Astrocyte of the hippocampus (primary cell): ENCODE results near the gene CRYBG2.

Experiments
- DNase-seq: peaks from one replicate; pipeline ENCODE4 v3.0.0; 2011; ENCODE audit warnings: low read depth, low spot score

CRYBG2 gene

DNA sequence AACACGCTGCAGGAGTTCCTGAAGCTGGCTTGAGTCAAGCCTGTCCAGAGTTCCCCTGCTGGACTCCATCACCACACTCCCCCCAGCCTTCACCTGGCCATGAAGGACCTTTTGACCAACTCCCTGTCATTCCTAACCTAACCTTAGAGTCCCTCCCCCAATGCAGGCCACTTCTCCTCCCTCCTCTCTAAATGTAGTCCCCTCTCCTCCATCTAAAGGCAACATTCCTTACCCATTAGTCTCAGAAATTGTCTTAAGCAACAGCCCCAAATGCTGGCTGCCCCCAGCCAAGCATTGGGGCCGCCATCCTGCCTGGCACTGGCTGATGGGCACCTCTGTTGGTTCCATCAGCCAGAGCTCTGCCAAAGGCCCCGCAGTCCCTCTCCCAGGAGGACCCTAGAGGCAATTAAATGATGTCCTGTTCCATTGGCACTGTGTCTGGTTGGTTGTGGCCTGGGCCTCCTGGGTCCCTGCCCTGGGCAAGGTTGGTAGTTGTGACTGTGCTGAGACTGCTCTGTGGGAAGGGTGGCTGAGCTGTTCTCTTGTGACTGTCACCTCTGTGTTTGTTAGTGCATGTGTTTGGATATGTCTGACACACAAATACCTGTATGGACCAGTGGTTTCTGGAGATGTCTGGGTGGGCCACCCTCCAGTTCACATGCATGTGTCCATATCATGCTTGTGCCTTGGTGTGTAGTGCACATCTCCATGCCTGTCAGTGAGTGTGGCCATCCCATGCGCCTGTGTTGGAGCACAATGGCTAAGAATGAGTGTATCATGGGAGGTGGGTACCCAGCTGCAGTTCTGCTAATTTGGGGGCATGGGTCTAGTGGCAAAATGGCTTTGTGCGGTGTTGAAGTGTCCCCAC lies 72.6 kb downstream of the CRYBG2 start:
- DNase-seq = no peak

DNA sequence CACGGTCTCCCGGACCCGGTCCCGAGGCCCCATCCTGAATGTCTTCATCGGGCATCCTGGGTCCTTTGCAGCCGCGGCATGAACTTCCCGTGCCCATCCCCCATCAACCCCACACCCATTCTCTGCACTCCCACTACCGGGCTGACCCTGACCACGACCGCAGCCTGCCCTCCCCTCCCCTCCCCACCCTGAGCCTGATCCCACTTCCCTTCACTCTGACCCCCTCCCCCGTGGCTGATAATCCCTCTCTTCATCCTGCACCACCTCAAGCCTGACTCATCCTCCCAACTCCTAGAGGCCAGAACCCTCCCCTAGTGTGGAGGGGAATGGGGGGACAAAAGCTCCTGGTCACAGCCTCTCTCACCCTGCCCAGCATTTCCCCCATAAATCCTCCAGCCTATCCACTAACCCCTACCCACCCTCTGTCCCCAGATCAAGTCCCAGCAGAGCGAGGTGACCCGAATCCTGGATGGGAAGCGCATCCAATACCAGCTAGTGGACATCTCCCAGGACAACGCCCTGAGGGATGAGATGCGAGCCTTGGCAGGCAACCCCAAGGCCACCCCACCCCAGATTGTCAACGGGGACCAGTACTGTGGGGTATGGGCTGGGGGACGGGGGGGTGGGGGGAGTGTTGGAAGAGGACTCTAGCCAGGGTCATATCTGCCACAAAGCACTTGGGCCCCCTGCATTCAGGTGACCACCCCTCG lies 73.4 kb downstream of the CRYBG2 start:
- DNase-seq = peak; percentile 44

DNA sequence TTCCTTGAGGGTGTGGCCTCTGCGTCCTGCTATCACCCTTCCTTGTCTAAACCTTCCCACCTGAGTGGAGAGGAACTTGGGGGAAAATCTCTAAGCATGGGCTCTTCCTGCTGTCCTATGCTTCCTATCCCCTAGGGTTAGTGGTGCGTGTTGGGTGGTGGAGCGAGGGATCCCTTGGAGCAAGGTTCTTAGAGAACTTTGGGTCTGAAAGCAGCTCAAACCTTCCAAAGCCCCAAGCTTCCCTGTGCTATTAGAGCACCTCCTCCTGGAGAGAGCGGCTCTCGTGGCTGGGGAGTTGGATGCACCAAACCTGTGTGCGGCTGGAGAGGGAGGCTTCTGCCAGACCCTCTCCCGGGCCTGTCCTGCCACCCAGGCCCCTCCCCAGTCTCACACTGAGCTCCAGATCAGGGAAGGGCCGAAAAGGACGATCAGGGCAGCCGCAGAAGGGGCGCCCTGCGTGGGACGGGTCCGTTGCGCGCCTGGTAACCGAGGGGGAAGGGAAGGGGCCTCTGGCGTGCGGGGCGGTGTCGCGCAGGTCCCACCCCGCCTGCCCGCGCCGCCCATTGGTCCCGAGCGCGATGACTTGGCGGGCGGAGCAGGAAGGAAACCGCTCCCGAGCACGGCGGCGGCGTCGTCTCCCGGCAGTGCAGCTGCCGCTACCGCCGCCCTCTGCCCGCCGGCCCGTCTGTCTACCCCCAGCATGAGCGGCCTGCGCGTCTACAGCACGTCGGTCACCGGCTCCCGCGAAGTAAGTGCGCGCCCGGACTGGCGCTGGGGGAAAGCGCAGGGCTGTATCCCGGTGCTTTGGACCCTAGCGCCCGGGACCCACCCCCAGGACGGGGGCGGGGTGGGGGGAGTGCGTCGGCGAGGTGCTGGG lies 74.2 kb downstream of the CRYBG2 start, which contains the start of gene SH3BGRL3:
SH3BGRL3 (plus strand) TSS at position 631 of the 877 bp plus-strand sequence; CDS start at position 701, 70 bp downstream.
- peak; percentile 94 for DNase-seq

DNA sequence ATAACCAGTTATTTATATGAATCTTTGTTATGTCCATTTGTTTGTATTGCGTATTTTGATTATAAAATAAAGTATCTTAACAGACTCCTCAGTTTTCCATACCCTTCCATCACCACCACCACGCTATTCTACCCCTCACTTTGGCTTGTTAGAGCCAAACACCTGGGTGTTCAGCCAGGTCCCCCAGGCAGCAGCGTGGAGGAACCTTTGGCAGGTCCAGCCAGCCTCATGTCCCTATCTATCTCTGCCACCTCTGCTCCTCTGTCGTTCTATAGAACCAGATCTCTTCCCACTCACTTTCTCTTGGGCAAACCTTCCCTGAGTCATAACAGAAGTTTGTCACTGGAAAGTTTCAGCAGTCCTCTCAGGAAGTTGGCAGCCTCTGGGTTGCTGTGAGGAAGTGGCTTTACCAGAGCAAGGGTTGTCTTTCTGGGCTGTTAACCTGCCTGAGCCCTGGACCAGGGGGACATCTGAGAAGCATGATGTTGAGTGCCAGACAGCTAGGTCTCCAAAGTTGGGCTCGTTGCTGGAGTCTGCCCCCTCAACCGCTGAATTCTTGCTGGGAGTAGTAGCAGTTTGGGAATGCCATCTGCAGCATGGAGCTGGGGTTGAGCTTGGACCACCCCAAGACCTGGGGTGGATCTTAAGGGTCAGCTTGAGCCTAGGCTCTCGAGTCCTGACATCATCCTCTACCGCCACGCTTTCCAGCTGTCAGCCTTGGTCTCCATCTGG lies 75.0 kb downstream of the CRYBG2 start:
- peak; percentile 38 for DNase-seq

DNA sequence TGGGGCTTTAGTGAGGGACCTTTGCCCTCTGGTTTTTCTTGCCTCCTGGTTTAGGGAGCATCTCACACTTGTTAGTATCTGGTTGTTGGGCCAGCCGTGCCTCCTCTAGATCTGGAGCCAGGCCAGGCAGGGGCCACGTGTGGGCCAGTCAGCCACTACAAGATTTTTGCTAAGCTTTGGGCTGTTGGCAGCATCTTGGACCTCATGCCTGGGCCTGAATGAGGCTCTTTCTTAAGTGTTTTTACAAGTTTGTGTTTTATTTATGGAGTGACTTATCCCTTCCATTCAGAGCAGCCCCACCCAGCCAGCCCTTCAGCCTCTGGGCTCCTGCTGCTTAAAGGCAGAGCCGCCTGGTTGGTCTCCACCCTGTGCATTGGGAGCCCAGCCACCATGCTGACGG lies 75.6 kb downstream of the CRYBG2 start:
- peak; percentile 78 for DNase-seq

DNA sequence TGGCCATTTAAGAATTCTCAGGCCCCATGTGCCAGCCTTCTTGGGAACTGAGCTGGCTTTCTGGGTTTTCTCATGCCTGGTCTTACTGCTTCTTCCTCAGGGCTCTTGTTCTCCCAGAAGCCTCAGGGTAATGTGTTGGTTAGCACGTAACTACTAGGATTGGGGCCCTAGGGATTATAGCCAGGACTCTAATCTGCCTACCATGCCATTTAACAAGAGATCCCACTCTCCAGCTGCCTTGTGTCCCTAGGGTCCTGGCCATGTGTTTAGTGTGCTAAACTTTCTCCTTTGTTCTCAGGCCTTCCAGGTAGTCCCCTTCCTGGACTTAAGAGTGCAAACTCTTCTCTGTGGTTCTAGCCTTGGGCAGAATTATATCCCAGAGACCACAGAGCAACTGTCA lies 76.2 kb downstream of the CRYBG2 start:
- DNase-seq = no peak

DNA sequence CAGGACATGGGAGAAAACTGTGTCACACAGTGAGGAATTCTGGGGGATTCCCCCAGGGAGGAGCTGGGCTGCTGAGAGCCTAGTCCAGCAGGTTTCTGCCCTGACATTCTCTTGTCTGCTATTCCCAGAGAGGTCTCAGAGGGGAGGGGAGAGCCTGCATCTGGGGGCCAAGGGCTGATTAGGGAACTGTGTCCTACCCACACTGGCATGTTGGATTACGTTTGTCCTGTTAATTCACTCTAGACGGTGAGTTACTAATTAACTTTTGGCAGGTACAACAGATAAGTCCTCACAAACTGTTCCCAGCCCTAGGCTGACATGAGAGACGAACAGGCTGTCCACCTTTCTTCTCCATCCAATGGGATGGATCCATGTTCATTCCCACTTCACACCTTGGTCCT lies 76.7 kb downstream of the CRYBG2 start:
- no peak for DNase-seq

DNA sequence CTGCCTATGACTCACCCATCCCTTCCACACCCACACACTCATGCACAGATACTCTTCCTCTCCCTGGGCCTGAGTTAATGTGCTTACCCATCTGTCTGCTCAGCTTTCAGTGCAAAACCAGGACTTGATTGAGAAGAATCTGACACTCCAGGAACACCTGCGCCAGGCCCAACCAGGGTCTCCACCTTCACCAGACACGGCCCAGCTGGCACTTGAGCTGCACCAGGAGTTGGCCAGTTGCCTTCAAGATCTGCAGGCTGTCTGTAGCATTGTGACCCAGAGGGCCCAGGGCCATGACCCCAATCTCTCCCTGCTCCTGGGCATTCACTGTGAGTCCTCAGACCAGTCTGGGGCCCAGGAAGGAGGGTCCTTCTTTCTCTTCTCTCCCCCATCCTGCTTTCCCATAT lies 77.5 kb downstream of the CRYBG2 start:
- no peak for DNase-seq

DNA sequence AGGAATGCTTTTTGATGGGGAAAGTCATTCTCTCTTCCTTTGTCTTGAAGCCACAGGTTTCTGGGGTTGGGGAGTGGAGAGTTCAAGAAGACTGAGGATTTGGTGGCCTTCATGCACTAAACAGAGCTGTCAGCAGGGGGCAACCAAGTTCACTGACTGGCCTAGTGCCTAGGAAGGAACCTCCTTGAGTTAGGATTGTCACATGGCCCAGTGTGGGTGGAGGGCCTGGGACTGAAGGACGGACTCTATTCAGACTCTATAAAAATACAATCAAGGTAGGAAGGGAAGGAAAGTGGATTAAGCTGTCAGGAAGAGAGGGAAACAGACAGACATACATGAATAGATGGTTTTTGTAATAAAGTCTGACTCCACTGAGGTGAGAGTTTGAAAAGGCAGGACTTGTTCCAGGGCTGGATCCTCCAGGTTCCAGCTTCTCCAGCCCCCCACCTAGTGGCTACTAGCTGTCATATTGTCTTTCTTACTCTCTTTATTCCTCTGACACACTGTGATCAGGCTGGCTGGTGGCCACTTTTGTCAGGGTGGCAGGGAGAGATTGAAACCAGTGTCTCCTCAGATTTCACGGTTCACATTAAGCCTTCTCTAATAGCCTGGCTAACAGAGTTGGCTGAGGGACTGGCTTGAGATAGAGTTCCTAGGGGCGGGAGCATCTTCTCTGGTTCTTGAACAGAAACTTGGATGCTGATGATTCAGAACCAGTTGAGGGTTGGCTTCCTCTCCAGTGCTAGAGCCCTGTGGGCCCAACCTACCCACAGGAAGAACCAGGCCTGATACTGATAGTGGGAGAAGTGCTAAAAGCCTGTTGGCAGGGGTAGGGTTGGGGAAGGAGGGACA lies 78.1 kb downstream of the CRYBG2 start:
- DNase-seq = peak; percentile 88

DNA sequence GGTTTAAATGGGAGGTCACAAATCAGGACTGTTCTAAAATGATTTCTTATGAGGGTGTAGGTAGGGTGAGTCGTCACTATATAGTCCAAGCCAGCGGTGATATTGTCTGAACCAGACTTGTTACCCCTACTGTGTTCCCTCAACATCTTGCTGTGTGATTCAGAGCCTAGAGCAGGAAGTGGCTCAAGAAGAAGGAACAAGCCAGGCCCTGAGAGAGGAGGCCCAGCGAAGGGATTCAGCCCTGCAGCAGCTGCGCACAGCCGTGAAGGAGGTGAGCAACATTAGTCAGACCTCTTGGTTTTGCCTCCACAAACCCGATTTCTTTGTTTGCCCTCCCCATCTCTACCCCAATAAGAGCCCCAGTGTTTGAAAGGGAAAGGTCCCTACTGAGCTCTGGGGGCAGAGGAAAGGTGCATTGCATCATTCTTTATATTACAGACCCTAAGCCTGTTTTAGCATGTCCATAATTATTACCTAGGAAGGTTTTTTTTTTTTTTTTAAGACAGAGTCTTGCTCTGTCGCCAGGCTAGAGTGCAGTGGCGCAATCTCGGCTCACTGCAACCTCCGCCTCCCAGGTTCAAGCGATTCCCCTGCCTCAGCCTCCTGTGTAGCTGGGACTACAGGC lies 79.0 kb downstream of the CRYBG2 start:
- no peak for DNase-seq
